ENCODE data around the gene TGM5.

DNA sequence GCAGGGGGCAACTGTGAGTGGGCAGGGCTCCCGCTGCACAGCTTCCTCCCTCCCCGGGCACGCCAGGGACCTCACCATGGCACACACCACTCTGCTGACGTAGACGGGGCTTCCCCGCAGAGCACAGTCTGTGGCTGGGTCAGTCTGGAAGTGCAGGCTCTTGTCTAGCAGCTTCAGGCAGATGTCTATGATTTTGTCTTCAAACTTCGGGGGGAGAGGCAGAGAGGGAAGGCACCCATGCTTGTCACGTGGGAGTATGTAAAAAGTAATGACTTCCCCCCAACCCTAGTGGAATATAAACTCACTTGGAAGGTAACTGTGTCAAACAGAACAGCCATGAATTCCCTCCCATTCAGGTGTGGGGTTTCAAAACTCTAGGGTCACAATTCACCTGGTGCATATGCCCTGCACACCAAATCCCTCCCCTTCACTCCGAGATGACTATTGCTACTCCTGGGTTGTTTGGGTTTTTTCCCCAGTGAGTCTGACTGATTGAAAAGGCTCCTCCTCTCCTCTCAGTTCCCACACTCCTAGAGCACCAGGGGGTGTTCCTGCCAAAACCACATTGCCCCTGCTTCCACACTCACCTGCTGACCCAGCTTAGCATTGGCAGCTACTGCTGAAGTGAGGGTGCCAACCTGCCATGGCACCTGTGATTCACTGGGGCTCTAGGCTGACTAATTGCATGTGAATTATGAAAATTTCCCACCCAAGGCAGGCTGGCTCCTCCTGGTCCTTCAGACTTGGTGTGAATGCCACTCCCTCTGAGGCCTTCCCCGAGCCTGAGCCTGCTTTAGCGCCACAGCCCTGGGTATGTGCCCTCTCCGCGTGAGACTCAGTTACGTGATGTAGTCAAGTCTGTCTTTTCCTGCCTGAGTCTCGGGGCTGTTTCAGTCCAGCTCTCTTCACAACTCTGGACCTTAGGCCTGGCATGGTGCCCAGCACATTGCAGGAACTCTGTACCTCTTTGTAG, 13.0 kb downstream of the TGM5 start:
- TF ChIP-seq, protein P1, sequence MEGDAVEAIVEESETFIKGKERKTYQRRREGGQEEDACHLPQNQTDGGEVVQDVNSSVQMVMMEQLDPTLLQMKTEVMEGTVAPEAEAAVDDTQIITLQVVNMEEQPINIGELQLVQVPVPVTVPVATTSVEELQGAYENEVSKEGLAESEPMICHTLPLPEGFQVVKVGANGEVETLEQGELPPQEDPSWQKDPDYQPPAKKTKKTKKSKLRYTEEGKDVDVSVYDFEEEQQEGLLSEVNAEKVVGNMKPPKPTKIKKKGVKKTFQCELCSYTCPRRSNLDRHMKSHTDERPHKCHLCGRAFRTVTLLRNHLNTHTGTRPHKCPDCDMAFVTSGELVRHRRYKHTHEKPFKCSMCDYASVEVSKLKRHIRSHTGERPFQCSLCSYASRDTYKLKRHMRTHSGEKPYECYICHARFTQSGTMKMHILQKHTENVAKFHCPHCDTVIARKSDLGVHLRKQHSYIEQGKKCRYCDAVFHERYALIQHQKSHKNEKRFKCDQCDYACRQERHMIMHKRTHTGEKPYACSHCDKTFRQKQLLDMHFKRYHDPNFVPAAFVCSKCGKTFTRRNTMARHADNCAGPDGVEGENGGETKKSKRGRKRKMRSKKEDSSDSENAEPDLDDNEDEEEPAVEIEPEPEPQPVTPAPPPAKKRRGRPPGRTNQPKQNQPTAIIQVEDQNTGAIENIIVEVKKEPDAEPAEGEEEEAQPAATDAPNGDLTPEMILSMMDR (IDR thresholded peaks at IDR 0.05), result no peak
- TF ChIP-seq POLR2A (IDR thresholded peaks at IDR 0.05), result no peak

Measured in right lobe of liver (tissue), 4 donors.